CD4-positive, alpha-beta T cell treated with Interleukin-4 for 1 hour (primary cell): ENCODE results near the gene ACO2.
A peak's percentile ranks its signal among the peaks of the same experiment; 100 is the strongest.

ENCODE experiments used
- DNase-seq, 2 donors: peaks; one replicate each; pipeline ENCODE4 v3.0.0-alpha.2; 2020 to 2022

The ACO2 gene

DNA sequence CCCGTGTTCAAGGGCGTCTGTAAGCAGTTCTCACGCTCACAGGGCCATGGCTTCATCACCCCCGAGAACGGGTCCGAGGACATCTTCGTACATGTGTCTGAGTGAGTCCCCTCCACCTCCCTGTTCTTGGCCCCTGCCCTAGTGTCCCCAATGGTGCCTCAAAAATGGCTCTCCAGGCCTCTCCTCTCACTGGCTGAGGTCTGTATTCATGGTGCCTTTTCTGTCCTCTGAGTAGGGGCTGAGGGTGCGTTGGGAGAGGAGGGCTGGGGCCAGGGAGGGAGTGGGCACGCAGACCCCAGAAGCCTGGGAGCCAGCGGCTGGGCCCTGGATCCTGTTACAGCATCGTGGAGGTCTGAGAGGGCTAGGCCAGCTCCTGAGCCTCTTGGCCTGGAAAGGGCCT lies 104.8 kb downstream of the ACO2 start:
- no peak for DNase-seq

DNA sequence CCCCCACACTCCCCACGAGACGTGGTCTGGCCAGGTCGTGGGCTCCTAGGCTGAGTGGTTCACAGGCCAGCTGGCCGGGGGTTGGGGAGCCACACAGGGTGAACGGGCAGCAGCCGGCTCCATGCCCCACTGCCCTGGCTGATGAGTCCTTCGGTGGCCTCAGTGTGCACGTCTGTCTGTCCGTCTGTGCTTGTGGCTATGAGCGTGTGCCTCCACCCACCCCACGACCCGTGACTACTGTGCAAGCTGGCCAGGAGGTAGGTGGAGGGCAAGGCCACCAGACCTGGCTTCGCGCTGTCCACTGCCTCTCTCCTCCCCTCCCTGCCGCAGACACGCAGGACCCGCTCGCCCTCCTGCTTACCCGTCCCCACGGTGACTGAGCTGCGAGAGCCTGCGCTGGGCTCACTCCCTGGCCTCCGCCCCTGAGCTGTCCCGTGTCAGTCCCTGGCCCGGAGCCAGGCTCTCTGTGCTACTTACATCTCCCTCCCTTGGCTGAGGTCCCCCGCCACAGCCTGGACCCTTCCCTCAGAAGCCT lies 106.0 kb downstream of the ACO2 start:
- DNase-seq, result no peak

DNA sequence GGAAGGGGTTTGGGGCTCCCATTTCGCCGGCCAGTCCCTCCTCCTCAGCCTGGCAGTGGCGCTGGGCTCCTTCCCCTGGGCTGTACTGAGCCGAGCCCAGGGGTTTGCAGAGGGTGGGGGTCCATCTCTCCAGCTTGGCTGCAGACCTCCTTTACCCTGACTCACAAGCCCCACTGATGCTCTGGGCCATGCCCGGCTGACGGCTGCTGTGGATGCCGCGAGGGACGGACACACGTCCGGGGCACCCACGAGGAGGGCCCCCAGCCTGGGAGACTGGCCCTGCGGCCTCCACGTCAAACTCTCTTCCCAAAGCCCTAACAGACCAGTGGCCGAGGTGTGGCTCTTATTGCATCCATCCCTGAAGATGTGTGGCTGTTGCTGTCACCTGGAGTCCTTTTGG lies 106.6 kb downstream of the ACO2 start:
- DNase-seq, result no peak

DNA sequence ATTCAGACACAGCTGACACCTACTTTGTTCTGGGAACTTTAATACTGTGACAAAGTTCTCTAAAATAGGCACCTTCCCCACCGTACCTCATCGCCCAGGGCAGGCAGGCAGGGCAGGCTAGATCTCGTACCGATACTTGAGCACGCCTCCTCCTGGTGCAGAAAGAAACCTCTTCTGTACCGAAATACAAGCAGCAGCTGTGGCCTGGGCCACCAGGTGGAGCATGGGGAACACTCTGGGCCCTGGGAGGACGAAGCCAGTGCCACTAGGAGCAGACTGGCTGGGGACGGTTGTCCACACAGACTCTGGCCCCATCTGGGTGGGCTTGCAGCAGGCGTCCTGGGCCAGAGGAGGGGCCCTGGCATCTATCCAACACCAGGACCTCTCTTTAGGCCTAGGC lies 108.0 kb downstream of the ACO2 start:
- DNase-seq, result peak; percentile 34 to 36

DNA sequence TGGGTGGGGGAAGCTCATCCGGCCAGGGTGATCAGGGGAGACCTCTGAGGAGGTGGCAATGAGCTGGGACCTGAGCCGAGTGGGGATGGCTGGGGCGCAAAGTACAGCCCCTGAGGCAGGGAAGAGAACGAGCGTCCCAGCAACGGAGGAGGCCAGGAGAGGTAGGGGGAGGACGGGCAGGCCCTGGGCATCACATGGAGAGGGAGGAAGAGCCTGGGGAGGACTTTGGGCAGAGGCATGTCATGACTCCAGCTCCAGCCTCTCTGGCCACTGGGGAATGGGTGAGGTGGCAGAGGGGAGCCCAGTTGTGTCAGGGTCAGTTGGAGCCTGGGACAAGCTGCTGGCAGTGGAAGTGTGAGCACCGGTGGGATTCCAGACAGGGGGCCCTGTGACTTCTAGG lies 109.2 kb downstream of the ACO2 start:
- no peak for DNase-seq
